Activated T-cell treated with anti-CD3 and anti-CD28 coated beads, Interleukin-2, amount 50 U/mL, for 1 hour (primary cell): ENCODE measurements around the gene MYH7B.

ENCODE experiments used
- DNase-seq: peaks from one replicate; pipeline ENCODE4 v3.0.0-alpha.2; 2020

MYH7B gene

DNA sequence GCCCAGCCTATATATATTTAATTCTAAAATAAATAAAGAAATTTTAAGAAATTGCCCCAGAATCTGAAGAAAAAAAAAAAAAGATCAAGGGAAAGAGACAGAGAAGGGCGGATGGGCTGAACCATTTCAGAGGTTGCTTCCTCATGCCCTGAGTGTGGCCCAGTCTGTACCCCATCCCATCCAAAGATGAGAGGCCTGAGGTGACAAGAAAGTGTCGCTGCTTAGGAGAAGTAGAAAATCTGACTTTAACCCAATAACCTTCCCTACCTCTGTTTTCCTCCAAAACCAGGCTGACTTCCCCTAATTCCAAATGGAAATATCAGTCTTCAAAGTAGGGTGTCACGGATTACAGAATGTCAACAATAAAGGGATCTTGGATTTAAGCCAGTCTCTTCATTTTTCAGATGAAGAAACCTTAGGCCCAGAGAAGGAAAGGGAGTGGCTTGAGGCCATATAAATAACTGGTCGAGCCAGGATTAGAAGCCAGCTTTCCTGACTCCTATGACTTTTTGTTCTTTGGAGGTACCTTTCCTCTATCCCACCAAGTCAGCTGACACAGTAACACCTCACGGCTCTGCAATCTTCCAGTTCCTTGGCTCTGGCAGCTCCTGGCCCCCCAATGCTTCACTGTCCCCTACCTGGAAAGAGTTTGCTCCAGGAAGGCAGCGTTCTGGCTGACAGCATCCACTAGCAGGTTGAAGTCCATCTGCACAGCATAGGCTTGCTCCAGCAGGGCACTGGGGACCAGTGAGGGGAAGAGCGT, 10.2 kb upstream of the MYH7B start:
- DNase-seq, result no peak

DNA sequence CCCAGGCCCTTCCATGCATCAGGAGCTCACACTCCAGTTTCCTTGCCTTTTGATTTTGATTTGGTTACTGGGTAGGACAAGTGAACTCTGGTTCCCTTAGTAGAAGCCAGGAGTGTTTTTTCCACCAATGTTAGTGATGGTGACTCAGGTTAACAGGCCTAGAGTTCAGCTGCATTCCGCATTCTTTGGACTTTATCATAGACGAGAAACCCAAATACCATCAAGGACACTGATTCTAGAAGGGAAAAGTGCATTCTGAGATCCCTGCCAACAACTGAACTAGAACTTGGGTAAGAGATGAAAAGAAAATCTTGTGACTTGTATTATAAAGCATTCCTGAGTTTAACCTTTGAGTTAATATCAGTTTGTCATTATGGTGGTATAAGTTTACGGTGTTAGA, 9.0 kb upstream of the MYH7B start:
- no peak for DNase-seq

DNA sequence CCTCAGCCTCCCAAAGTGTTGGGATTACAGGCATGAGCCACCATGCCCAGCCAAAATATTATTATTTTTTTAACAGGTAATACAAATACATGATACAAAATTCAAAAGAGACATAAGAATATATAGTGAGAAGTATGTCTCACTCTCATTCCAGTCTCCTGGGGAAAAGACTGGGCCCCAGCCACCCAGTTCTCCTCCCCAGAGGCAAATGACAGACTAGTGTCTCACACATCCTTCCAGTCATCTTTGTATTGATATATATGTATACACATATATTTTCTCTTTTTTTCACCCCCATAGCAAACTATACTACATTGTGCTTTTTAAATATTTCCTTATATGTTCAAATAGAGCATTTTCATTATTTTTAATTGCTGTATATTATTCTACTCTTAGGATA, 8.3 kb upstream of the MYH7B start:
- DNase-seq, result no peak

DNA sequence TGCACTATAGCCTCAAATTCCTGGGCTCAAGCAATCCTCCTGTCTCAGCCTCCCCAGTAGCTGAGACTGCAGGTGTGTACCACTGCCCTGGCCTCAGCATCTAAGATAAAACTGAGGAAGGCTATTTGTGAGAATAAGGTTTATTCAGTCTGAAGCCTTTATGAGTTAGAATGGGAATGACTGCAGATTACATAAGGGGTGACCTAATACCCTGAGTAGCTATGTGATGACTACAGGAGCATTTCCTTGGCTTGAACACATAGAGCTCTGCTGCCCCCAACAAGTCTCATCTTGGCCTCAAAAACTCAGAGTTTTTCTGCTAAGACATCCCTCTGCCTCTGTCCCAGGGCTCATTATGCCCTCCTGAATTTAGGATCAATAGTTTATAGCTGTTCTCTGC, 7.6 kb upstream of the MYH7B start:
- DNase-seq, result no peak

DNA sequence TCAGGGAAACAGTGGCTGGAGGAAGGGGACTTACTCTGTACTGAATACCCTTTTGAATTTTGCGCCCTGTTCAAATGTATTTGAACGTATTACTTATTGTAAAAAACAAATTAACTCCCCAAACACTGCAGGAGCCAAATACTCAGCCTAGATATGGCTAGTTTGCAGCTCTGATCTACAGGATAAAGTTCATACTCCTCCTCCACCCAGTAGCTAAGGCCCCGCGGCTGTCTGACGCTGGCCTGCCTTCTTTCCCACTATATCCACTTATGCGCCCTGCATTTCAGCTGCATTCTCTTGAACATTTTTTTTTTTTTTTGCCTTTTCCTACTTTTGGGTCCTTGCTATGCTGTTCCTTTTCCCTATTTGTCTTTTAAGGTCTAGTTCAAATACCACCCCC, 6.5 kb upstream of the MYH7B start:
- DNase-seq, result no peak

DNA sequence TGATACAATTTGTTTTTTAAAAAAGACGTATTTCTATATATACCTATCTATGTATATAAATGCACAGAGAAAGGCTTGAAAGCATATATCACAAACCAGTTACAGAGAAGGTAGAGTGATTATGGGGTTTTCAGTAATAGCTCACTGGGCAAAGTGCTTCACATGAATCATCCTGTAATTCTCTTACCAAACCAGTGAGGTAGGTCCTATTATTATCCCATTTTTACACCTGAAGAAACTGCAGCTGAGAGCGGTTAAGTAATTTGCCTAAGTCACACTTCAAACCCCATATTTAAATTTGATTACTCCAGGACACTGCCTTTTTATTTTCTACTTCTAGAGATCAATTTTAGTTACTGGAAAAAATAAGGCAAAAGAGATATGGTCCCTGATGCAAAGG, 4.4 kb upstream of the MYH7B start:
- no peak for DNase-seq

- DNase-seq, result no peak
Observed at GRCh38 chr20:34951652-34952051, 4.0 kb upstream of the MYH7B start.

DNA sequence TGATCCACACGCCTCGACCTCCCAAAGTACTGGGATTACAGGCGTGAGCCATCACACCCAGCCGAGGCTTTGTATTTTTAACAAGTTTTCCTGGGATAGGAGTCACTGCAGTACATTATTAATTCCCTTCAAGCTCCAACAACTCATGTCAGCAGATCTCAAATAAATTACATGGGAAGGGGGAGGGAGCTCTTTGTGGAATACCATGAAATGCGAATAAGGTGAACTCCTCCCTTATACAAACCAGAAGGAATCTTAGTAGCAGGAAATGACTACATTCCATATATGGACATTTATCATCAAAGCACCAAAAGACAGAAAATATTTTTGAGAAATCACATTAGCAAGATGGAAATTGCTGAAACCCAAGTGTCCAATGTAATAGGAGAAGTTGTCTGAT, 3.0 kb upstream of the MYH7B start:
- DNase-seq, result no peak

GRCh38 chr20:34953960-34954359, 1.7 kb upstream of the MYH7B start:
- DNase-seq, result no peak

- no peak for DNase-seq
Observed at GRCh38 chr20:34954904-34955230, 801 bp upstream of the MYH7B start.

DNA sequence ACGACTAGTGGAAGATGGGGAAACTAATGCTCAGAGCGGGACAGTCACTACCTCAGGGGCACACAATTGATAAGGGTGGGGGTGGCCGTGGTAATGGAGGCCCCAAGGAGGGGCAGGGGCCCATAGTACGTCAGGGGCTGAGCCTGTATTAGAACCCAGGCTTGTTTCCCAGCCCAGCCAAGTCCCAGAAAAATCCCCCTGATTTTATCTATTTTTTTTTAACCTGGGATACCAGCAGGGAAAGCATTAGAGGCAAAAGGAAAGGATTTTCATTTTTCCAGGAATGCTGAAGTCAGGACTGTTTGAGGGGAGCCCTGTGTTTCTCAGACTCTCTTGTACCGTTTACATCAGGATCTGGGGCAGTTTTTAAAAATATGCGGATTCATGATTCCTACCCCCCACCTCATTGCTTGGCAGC, 382 bp downstream of the MYH7B start:
- no peak for DNase-seq

- no peak for DNase-seq
Observed at GRCh38 chr20:34956751-34957472, 1.2 kb downstream of the MYH7B start.

- no peak for DNase-seq
Observed at GRCh38 chr20:34964486-34964885, 8.8 kb downstream of the MYH7B start.

- DNase-seq, result no peak
Observed at GRCh38 chr20:34965051-34965450, 9.4 kb downstream of the MYH7B start.

DNA sequence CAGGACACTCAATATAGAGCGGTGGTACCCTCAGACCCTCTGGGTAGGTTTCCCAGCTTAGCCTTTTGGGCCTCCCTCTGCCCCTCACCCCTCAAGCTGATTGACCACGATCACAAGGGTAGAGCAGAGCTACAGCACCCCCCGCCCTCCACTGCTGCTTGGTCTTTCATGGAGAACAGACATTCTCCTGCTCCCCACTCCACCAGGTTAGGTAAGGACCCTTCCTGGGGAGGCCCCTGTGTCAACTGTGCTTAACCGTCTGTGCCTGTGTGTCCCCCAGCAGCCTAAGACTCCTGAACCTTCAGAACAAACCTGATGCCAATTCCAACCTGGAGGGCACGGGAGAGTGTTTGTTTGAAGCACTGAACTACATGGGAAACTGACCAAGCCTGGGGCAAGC, 11.8 kb downstream of the MYH7B start:
- no peak for DNase-seq

DNA sequence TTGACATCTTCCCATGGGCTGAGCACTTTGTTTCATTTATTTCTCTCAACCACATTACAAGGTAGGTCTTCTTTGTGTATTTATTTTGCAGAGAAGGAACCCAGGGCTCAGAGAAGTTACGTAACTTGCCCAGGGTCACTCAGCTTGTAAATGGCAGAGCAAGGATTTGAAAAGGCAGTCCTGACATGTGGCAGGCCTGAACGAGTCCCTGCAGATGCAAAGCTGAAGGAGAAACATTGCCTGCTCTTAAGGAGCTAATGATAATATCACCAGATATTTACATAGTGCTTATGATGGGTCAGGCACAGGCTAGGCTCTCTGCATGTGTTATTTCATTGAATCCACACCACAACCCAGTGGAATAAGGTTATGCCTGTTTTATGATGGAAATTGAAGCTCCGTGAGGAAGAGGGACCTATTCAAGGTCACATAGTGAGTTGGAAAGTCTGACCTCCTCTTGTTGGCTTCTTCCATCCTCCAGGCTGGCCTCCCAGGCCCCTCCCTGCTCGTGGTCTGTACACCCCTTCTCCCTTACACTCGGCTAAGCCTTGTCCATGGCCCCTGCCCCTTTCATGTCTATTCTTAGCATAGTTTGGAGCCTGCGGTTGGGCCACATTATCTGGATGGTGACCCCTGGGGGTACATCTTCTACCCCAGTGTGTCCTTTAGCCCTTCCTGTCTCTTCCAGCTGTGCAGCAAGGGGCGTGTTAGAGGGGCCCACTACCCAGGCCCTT, 12.5 kb downstream of the MYH7B start:
- DNase-seq, result no peak

DNA sequence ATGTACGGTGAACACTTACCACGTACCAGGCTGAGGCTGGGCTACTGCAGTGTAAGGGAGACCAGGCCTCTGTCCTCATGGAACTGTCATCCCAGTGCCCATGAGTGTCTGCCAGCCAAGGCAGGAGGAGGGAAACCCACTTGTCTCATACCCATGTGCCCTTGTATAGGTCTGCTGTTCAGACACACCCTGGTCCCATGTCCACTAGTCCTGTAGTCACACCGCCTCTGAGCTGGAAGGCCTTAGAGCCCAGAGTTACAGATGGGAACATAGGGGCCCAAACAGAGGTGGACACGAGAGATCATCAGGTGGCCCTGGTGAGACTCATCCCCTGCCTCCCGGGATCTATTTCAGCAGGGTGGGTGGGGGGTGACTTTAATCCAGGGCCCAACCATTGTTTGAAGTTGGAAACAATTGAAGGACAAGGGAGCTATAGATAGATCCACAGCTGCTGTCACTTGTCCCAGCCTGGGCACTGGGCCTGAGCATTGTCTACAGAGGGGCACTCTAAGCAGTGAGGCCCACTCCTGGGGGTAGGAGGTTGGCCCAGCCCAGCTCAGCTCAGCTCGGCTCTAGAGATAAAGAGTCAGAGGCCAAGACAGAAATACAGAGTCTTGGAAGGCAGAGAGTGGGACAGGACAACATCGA, 14.6 kb downstream of the MYH7B start:
- DNase-seq, result no peak

GRCh38 chr20:34970846-34971560, 15.3 kb downstream of the MYH7B start:
- DNase-seq, result no peak

- DNase-seq, result no peak
Observed at GRCh38 chr20:34971561-34972235, 16.0 kb downstream of the MYH7B start.

- no peak for DNase-seq
Observed at GRCh38 chr20:34974246-34974645, 18.6 kb downstream of the MYH7B start.

DNA sequence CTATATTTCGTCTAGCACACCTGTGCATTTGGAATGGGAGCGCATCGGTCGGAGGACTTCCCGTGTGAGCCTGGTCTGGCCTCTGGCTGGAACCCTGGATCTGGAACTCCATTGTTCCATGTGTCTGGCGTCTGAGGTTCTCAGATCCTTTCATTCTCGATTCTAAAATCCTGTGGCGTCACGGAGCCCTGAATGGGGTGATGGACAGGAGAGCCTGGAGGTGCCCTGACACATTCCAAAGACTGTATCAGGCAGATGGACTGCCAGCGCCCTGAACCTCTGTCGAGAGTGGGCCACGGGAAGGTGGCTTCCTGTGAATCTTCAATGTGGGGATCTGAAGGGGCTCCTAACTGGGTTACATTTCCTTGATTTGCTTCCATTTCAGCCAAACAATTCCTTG, 20.6 kb downstream of the MYH7B start:
- no peak for DNase-seq

GRCh38 chr20:34977365-34978091, 21.9 kb downstream of the MYH7B start:
- no peak for DNase-seq
